GM18502 (cell line): ENCODE measurements around the gene ZNF778.
"Not testable (repeated sequence)": the region's sequence is repeated elsewhere in the genome, so short reads cannot be mapped to it uniquely, and the experiment has no call there.

Source experiments
- ATAC-seq: cut with Tn5 transposase; IDR thresholded peaks from one replicate; pipeline ENCODE4 v1.9.1; 2021; ENCODE audit warnings: mild to moderate bottlenecking; ENCODE audit not compliant: unreplicated experiment, poor library complexity

ZNF778 gene

GRCh38 chr16:89247734-89248075 lies 30.2 kb downstream of the ZNF778 start:
- ATAC-seq, result not testable (repeated sequence)

DNA sequence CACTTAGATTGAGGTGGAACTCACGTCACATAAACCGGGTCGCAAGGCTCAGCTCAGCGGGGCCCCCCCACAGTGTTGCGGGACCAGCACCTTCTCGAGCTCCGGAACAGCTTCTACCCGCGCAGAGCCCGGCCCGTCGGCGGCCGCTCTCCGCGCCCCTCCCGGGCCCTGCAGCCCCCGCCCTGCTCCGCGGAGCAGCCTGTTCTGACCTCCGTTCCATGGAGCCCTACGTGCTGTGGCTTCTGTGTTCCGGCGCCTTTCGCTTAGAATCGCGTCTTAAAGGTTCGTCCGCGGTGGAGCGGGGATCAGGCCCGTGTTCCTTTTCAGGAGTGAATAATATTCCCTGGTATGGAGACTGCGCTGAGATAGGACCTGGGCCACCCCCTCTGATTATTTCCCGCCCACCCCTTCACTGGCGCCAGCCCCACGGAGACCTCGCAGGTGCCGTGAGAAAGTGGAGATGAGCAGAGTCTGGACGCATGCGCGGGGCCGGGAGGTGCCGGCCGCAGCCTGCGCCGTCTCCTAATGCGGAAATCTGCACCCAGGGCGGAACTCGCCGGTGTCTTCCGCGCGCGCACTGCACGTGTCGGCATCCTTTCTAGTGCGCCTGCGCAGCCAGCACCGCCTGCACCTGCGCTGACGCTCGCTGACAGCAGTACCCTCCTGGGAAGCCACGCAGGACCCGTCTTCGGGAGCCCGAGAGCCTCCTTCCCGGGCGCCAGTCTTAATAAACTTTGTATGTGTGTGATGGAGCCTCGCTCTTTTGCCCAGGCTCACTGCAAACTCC lies 30.9 kb downstream of the ZNF778 start:
- ATAC-seq, result no peak

- ATAC-seq, result no peak
Observed at GRCh38 chr16:89253548-89254287, 36.2 kb downstream of the ZNF778 start.

DNA sequence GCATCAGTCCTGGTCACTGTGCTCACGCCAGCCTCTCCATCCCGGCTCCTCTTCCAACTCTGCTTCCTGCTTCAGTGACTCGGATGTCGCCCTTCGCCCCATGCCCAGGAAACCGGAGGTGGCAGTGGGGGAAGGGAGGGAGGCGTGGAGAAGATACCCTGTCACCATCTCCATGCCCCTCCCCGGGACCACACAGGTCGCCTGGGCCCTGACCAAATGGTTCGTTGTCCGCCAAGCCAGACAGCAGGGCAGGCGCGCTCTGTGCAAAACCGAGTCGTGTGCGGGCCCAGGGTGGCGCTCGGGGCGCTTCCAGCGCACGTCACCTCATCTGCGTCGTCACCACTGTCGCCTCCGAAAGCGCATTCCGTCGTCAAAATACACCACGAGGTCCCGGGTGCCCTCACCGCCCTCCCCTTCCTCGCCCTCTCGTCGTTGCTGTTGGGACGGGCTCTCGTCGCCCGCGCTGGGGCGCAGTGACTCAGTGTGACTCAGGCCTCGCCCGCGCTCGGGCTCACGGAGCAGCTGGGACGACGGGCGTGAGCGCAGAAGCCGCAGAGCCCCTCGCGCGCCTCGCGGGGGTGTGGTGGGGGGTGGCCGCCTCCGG lies 39.2 kb downstream of the ZNF778 start:
- no peak for ATAC-seq

DNA sequence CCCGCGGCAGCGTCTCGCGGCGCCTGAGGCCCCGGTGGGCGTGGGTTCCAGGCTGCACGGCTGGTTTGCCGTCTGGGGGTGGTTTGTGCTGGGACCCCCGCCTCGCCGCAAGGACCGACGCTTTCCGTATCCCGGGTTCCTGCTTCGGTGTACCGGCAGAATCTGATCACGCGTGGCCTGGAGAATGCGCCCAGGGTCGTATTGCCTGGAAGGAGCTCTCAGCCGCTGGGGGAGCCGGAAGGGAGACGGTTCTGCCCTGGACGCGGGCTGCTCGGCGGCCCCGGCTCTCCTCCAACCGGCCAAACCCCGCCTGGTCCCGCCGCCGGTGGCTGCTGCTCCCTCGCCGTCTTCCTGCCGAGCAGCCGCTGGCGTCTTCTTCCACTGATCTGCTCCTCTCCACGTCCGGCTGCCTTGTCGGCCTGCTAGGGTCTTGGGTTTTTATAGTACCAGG lies 39.8 kb downstream of the ZNF778 start:
- ATAC-seq, result no peak

GRCh38 chr16:89257757-89258465 lies 40.4 kb downstream of the ZNF778 start:
- no peak for ATAC-seq

DNA sequence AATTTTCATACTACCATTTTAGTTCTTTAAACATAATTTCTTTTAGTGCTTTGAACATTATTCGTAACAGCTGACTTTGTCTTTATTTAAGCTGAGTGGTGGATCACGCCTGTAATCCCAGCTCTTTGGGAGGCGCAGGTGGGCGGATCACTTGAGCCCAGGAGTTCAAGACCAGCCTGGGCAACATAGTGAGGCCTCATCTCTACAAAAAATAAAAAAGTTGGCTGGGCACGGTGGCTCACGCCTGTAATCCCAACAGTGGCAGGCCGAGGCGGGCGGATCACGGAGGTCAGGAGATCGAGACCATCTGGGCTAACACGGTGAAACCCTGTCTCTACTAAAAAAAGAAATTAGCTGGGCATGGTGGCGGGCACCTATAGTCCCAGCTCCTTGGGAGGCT lies 42.4 kb downstream of the ZNF778 start:
- ATAC-seq, result not testable (repeated sequence)

- no peak for ATAC-seq
Observed at GRCh38 chr16:89261691-89262563, 44.4 kb downstream of the ZNF778 start.

- ATAC-seq, result no peak
Observed at GRCh38 chr16:89264800-89265550, 47.5 kb downstream of the ZNF778 start.

- no peak for ATAC-seq
Observed at GRCh38 chr16:89265647-89266046, 48.1 kb downstream of the ZNF778 start.

- ATAC-seq, result no peak
Observed at GRCh38 chr16:89266521-89267134, 49.1 kb downstream of the ZNF778 start.

GRCh38 chr16:89267746-89268145 lies 50.2 kb downstream of the ZNF778 start:
- not testable (repeated sequence) for ATAC-seq

DNA sequence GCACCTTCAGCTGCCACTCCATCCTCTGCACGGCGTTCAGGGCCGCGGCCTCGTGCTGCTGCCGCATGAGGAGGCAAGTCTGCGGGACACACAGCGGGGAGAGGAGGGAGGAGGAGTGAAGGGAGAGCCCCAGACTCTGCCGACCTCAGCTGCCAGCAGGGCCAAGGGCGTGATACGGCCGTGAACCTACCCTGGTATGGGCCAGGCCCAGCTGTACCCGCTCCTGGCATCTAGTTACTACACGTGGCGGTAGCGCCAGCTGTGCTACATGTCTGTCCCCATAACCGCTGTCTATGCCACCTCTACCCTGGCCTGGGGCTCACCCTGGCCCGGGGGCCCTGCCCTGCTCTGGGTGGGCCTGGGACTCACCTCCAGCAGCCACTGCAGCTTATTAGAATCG lies 51.1 kb downstream of the ZNF778 start:
- no peak for ATAC-seq

- ATAC-seq, result no peak
Observed at GRCh38 chr16:89268987-89269735, 51.7 kb downstream of the ZNF778 start.

- ATAC-seq, result no peak
Observed at GRCh38 chr16:89269805-89270665, 52.5 kb downstream of the ZNF778 start.

DNA sequence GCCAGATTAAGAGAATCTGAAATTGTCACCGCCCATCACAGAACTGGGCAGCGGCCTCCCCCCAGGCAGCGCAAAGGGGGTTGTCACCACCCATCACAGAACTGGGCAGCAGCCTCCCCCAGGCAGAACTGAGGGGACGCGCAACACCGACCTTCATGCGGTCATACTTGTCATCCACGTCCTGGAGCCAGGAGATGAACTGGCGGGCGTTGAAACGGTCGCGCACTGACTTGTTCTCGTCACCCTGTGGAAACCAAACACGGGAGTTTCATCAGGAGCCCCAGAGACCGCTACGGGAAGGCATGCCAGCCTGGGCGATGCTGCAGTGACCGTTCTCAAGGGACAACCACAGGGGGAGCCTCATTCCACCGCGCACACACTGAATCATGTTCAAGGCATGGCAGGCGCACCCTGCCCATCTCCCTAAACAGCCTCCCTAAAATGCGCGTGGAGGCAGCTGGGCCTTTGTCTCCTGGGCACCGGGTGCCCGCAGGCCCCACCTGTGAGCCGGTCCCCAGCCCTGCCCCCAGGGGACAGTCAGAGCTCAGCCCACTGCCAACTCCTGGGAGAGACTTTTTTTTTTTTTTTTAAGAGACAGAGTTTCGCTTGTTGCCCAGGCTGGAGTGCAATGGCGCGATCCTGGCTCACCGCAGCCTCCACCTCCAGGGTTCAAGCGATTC lies 53.3 kb downstream of the ZNF778 start:
- no peak for ATAC-seq
